ACC112 (cell line): ENCODE results near the gene SPG11.
"Not testable (repeated sequence)": the region's sequence is repeated elsewhere in the genome, so short reads cannot be mapped to it uniquely, and the experiment has no call there.

ENCODE experiments used
- H2AFZ ChIP-seq: fragments of 200-600 bp; sonication (generic); one replicate; pipeline ENCODE4 v1.6.0; 2017; ENCODE audit warnings: antibody characterized with exemption, low read length; ENCODE audit not compliant: unreplicated experiment
- H3K27ac ChIP-seq: fragments of 200-600 bp; sonication (generic); 2 replicates; pipeline ENCODE4 v1.5.1; 2014; ENCODE audit warnings: low read depth, mild to moderate bottlenecking, antibody characterized with exemption, low read length, moderate library complexity
- H3K27me3 ChIP-seq: fragments of 200-600 bp; sonication (generic); 2 replicates; pipeline ENCODE4 v1.6.1; 2014; ENCODE audit warnings: mild to moderate bottlenecking, antibody characterized with exemption, low read length, moderate library complexity, mixed read lengths; ENCODE audit not compliant: insufficient read depth
- H3K36me3 ChIP-seq: fragments of 200-600 bp; sonication (generic); 2 replicates; pipeline ENCODE4 v1.6.1; 2016; ENCODE audit warnings: mild to moderate bottlenecking, antibody characterized with exemption, low read length, moderate library complexity, mixed read lengths; ENCODE audit not compliant: insufficient read depth
- H3K4me1 ChIP-seq: fragments of 200-600 bp; sonication (generic); one replicate; pipeline ENCODE4 v1.6.1; 2016; ENCODE audit warnings: low read length, mixed read lengths; ENCODE audit not compliant: insufficient read depth, unreplicated experiment, control insufficient read depth
- H3K4me3 ChIP-seq: fragments of 200-600 bp; sonication (generic); 2 replicates; pipeline ENCODE4 v1.5.1; 2014; ENCODE audit warnings: mild to moderate bottlenecking, low read depth, low read length
- H3K79me2 ChIP-seq: fragments of 200-600 bp; sonication (generic); one replicate; pipeline ENCODE4 v1.6.0; 2016; ENCODE audit warnings: low read length; ENCODE audit not compliant: control insufficient read depth, unreplicated experiment, insufficient read depth

SPG11 gene

DNA sequence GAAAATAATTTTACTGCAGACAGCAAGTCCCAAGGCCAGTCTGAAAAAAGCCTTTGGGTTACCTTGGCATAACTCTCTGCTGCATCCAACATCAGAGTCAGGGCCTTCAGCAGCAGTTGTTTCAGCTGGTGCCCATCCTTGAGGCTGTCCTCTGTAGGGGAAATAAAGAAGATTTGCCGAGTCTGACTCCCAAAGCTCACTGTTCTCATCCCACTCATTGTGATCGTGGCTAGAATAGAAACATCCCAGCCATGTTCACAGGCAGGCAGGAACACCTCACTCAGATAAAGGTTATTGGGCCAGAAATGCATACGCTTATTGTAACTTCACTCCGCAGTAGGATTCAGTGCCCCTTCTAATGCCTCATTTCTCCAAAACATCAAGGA is 97.3 kb downstream of the SPG11 start:
- no peaks in the 10 kb centered on the region for H3K27me3 ChIP-seq
- H3K4me3 ChIP-seq = no peak overlapping the region
- no peaks in the 10 kb centered on the region for H3K4me1 ChIP-seq
- H2AFZ ChIP-seq = no peak overlapping the region
- H3K36me3 ChIP-seq = peaks cover 35% of the 10 kb centered on the region
- H3K79me2 ChIP-seq = no peaks in the 10 kb centered on the region
- no peak overlapping the region for H3K27ac ChIP-seq

DNA sequence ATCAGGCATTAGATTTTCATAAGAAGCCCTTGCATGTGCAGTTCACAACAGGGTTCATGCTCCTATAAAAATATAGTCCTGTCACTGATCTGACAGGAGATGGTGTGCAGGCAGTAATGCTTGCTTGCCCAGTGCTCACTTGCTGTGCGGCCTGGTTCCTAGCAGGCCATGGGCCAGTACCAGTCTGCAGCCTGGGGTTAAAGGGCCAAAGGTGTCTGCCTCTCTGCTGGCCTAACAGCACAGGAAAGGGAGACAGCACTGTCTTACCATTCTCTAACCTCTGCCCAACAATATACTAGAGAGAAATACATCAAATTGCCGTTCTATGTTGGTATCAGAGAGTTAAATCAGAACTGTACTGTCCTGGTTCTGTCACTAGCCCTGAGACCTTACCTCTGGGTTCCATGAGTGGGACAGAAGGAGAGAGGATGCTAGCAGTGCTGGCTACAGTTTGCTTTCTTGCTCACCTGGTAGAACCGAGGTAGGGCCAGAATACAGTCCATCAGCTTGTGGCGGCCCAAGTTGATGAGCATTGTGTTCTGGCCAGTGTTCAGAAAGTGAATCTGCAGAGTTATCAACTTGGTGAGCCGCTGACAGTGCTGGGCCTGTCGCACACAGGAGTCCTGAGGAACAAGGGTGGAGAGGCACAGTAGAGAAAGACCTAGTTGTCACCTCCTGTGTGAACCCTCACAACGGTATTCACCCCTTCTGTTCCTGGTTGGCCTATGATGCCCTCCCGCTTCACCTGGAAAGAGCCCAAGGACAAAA is 97.9 kb downstream of the SPG11 start:
- Histone ChIP-seq H3K27me3 (no peaks in the 10 kb centered on the region), H3K36me3 (peaks cover 32% of the 10 kb centered on the region), H3K4me1 (no peaks in the 10 kb centered on the region), H3K4me3 (no peak overlapping the region), H3K27ac (no peak overlapping the region), H2AFZ (no peak overlapping the region), H3K79me2 (no peaks in the 10 kb centered on the region)

DNA sequence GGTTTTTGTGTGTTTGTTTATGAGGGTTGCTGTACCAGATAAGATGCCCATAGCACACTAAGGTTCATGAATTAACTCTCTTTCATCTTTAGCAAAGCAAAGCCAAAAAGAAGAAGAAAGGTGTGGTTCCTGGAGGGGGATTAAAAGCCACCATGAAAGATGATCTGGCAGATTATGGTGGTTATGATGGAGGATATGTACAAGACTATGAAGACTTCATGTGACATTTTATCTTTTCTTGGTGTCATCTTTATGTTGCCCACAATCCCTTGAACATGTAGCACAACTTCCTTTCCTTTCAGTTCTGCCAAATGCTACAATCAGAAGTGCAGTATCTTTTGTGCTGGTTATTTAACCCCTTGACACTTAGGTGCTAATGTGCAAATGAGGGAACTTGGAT is 102.5 kb downstream of the SPG11 start:
- H3K79me2 ChIP-seq, H2AFZ ChIP-seq, H3K4me1 ChIP-seq, H3K27ac ChIP-seq, H3K27me3 ChIP-seq, H3K4me3 ChIP-seq: not testable (repeated sequence)
- H3K36me3 ChIP-seq = peaks cover 53% of the 10 kb centered on the region

DNA sequence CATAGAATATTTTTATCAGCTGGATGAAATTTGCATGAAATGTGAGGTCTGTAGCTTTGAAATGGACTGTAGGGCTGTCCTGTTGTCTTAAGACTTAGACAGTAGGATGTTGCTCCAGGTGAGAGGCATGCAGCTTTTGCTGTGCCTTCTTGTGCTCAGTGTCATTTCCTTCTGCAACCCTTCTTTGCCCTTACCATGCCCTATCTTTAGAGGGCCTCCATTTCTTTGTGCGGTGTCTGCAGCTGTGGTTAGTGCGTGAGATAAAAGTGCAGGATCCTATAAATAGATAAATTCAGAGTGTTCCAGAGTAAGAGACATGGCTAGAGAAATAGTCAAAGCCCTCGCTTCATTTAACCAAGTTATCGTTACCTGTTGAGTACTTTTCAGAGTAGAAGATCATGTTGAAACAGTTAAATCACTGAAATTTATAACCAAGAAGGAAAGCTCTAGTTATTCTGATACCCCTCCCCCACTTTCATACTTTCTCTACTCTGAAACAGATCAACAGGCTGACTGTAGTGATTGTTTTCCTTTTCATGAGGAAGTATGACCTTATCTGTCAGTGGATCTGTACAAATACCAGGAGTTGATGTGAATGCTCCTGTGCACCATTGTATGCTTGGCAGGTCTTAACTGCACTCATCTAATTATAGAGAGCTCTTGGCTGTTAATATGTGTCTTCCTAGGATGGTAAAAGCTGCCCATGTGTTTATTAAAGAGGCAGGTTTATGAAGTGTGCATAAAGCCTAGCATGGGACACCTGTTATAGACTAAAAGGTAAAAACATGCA is 108.3 kb downstream of the SPG11 start:
- no peak overlapping the region for H3K27ac ChIP-seq
- H2AFZ ChIP-seq = no peak overlapping the region
- peaks cover 52% of the 10 kb centered on the region for H3K36me3 ChIP-seq
- no peaks in the 10 kb centered on the region for H3K27me3 ChIP-seq
- H3K4me3 ChIP-seq = no peak overlapping the region
- H3K79me2 ChIP-seq = peaks cover 29% of the 10 kb centered on the region
- H3K4me1 ChIP-seq = peaks cover 1% of the 10 kb centered on the region

DNA sequence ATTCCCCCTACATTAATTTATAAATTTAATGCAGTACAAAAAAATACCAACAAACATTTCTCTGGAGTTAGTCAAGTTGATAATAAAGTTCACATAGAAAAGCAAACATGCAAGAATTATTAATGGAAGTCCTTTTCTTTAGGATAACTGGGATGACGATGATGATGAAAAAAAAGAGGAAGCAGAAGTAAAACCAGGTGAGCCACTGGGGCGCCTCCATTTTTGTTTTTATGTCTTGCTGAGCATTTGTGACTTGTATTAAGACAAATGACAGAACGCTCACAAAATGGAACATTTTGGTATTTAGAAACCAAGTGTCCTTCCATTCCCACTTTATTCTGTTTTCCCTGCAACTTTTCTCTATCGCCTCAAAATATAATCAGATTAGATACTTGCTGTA is 112.7 kb downstream of the SPG11 start:
- no peak overlapping the region for H3K4me3 ChIP-seq
- H3K79me2 ChIP-seq = peaks cover 62% of the 10 kb centered on the region
- no peak overlapping the region for H2AFZ ChIP-seq
- H3K36me3 ChIP-seq = peaks cover 30% of the 10 kb centered on the region
- H3K27me3 ChIP-seq = no peaks in the 10 kb centered on the region
- H3K4me1 ChIP-seq = peaks cover 13% of the 10 kb centered on the region
- H3K27ac ChIP-seq = no peak overlapping the region

DNA sequence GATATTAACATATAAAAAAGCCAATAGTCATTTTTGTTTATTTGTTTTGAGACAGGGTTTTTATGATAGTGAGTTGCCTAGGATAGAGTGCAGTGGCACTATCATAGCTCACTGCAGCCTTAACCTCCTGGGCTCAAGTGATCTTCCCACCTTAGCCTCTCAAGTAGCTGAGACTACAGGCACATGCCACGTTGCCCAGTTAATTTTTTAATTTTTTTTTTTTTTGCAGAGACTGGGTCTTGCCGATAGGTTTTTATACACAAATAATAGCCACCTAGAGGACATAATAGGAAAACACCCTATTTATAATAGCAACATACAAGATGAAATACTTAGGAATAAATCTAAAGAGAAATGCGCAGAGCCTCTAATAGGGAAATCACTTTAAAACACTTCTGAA is 113.2 kb downstream of the SPG11 start:
- Histone ChIP-seq H2AFZ (no peak overlapping the region), H3K4me3 (no peak overlapping the region), H3K27ac (0 out of 2 replicates have a peak overlapping the region, but pooled peaks have one; percentile 9), H3K36me3 (peaks cover 27% of the 10 kb centered on the region), H3K79me2 (peaks cover 63% of the 10 kb centered on the region), H3K4me1 (peaks cover 15% of the 10 kb centered on the region), H3K27me3 (no peaks in the 10 kb centered on the region)

DNA sequence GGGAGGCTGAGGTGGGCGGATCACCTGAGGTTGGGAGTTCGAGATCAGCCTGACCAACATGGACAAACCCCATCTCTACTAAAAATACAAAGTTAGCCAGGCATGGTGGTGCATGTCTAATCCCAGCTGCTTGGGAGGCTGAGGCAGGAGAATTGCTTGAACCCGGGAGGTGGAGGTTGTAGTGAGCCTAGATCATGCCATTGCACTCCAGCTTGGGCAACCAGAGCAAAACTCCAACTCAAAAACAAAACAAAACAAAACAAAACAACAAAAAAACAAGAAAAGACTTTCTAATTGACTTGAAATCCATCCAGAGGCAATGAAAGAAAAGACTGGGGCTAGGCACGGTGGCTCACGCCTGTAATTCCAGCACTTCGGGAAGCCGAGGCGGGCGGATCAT is 114.3 kb downstream of the SPG11 start:
- not testable (repeated sequence) for H3K27me3 ChIP-seq, H3K27ac ChIP-seq, H3K4me3 ChIP-seq, H2AFZ ChIP-seq
- H3K36me3 ChIP-seq = peaks cover 17% of the 10 kb centered on the region
- peaks cover 69% of the 10 kb centered on the region for H3K79me2 ChIP-seq
- H3K4me1 ChIP-seq = peaks cover 17% of the 10 kb centered on the region

DNA sequence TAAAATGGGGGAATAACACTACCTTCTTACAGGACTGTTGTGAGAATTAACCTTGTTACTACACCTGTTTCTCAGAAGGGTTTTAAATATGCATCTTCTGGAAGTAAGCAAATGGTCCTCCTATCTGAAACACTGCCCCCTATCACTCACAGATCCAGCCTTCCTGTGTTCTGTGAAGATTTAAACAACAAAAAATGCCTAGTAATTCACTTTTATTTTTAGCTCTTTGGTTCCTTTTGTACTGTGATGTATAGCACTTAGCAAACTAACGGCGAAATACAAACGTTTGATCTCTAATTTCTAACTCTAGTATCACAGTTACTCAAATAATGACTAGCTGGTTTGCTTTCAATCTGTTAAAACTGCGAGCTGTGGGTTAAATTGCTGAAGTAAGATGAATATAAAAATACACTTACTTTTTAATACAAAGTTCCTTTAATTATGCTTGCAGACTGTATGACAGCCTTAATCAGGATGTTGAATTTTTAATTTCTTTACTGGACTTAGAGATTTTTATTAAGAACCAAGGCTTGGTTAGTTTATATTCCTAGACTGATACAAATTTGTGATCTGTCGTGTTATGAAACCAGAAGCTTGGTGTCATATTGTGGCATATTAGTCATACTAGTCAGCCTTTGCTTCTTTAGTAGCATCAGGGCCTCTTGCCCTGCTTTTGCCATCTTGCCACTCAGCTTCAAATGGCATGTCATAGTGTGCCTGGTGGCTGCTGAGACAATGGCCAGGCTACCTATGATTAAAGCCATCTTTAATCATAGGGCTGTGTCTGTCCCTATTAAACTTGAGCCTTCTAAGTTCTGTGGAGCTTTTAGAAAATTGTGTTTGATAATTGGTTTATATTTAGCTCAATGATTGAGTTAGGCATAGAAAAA is 117.3 kb downstream of the SPG11 start:
- no peak overlapping the region for H3K4me3 ChIP-seq
- no peaks in the 10 kb centered on the region for H3K27me3 ChIP-seq
- no peak overlapping the region for H2AFZ ChIP-seq
- H3K36me3 ChIP-seq = peaks cover 14% of the 10 kb centered on the region
- H3K27ac ChIP-seq = peak overlapping the region; percentile 48
- peaks cover 86% of the 10 kb centered on the region for H3K79me2 ChIP-seq
- peaks cover 38% of the 10 kb centered on the region for H3K4me1 ChIP-seq

DNA sequence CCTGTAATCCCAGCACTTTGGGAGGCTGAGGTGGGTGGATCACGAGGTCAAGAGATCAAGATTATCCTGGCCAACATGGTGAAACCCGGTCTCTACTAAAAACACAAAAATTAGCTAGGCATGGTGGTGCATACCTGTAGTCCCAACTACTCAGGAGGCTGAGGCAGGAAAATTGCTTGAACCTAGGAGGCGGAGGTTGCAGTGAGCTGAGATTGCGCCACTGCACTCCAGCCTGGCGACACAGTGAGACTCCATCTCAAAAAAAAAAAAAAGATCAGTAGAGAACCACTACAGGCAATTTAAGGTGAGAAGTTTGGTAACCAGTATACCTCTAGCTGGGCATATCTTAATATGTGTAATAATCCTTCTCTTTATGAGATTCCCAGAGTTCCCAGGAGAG is 118.7 kb downstream of the SPG11 start:
- Histone ChIP-seq H3K79me2 (peaks cover 85% of the 10 kb centered on the region), H3K36me3 (peaks cover 15% of the 10 kb centered on the region), H3K4me1 (peaks cover 42% of the 10 kb centered on the region)
- not testable (repeated sequence) for H3K4me3 ChIP-seq, H2AFZ ChIP-seq, H3K27ac ChIP-seq, H3K27me3 ChIP-seq

DNA sequence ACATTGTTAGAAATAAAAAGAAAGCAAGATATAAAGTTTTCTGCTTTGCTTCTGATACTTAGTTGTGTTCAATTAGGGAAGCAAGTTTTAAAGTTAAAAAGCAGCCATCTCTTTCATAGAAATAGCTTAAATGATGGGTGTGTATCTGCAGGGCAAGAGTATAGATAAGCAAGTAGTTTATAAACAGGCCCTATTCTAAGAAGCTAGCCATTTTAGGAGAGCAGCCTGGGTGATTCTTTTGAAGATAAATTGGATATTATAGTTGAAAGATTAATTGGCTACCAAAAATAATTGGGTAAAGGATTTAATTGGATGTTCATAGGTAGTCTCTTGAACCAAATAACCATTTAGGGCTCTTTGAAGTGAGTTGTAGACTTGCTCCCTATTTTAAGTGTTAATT is 120.9 kb downstream of the SPG11 start:
- Histone ChIP-seq H3K4me3 (no peak overlapping the region), H3K27ac (no peak overlapping the region), H3K36me3 (peaks cover 15% of the 10 kb centered on the region), H3K27me3 (no peaks in the 10 kb centered on the region), H2AFZ (no peak overlapping the region), H3K4me1 (peaks cover 46% of the 10 kb centered on the region), H3K79me2 (peaks cover 84% of the 10 kb centered on the region)
